CD4-positive, alpha-beta T cell treated with Interleukin-12 subunit alpha and Interleukin-12 subunit beta, for 1 hour (primary cell): ENCODE measurements around the gene TECTA.

Source experiments
- DNase-seq: peaks from one replicate; pipeline ENCODE4 v3.0.0-alpha.2; 2020

Gene TECTA

DNA sequence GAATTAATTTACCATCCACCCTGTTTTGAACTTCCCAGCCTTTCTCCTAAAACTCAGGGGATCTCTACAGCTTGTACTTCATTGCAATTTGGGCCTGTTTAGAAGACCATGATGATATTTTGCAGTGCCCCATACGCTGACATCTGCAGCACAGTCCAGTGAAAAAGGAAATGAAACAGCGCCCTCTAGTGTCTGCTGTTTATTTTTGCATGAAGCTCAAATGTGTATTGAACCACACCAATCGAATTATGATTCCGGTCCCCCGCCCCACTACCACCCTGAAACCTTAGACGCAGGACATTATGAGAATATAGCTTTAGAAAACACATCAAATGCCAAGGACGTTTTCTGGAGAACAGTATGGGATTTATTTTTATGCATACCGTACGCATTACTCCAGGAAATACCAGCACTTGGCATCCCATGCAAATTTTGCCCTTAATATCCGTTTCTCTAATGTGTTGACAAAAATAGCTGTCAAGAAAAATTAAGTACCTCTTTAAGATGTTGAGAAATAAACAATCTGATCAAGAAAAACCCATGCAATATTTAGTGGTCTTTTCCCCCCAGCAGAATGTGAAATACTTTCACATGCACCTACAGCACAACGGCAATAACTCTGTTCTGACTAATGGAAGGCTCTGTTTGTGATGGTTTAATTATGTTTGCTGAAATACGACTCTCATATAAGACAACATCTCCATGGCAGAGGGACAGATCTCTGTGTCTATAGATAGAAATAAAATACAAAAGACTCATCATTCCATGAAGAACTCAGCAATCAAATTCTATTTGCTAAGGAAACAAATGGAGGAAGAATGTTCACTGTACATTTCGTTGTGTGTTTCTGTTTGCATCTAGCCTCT, 93.9 kb downstream of the TECTA start:
- DNase-seq, result peak; percentile 64

DNA sequence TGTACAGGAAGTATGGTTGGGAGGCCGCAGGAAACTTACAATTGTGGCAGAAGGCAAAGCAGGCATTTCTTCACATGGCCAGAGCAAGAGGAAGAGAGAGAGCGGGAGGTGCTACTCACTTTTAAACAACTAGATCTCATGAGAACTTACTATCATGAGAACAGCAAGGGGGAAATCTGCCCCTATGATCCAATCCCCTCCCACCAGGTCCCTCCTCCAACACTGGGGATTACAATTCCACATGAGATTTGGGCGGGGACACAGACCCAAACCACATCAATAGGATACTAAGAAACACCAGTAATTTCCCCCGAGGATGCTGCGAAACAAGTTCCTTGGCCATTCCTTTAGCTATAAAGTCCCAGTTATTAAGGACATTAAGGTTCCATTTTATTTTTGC, 97.4 kb downstream of the TECTA start:
- DNase-seq, result no peak

DNA sequence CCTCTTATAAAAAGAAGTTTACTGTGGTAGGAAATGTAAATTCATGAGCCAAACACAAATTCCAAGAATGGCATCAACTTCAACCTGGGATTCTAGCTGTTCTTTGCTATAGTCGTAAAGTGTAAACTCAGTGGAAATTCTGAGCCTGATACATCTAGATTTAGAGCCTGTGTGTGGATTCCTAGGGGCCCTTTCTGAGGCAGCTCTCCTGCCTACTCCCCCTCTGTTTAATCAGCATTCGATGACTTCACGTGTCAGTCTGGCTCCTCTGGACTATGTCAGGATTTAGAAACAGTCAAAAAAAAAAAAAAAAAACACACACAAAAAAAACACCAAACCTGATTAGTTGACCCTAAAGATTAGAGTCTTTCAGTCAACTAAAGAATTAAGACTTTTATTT, 98.5 kb downstream of the TECTA start:
- DNase-seq, result no peak

DNA sequence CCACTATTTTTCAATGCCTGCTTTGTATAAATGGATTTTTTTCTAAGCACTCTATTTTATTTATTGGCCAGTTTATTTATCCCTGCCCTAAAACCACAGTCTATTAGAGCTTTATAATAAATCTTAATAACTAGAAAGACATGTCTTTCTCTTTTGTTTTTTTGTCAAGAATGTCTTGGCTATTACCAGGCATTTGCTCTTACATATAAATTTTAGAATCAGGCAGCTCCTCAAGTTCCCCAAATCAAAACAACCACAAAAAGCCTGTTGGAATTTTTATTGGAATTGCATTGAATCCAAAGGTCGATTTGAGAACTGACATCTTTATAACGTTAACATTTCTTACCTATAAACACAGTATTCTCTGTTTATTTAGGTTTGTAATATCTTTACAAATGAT, 105.8 kb downstream of the TECTA start:
- no peak for DNase-seq

DNA sequence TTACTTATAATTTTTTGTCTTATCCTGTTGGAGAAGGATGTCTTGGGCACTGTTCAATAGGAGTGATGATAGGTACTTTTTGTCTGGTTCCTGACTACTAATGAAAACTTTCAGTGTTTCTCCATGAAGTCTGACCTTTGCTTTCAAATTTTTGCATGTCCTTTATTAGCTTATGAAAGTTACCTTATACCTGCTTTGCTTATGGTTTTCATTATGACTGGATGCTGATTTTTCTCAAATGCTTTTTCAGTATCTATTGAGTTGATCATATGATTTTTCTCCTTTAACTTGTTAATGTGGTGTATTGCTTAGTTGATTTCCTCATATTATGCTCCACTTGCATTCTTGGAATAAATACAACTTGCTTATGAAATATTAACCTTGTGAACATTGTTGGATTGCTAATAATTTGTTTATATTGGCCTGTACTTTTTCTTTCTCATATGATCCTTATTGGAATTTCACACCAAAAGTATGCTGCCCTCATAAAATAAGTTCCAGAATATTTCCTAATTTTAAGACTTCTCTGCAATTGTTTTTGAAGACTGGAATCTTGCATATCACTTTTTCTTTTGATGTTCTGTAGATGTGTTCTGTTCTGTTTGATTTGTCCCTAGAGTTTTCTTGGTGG, 106.6 kb downstream of the TECTA start:
- no peak for DNase-seq

DNA sequence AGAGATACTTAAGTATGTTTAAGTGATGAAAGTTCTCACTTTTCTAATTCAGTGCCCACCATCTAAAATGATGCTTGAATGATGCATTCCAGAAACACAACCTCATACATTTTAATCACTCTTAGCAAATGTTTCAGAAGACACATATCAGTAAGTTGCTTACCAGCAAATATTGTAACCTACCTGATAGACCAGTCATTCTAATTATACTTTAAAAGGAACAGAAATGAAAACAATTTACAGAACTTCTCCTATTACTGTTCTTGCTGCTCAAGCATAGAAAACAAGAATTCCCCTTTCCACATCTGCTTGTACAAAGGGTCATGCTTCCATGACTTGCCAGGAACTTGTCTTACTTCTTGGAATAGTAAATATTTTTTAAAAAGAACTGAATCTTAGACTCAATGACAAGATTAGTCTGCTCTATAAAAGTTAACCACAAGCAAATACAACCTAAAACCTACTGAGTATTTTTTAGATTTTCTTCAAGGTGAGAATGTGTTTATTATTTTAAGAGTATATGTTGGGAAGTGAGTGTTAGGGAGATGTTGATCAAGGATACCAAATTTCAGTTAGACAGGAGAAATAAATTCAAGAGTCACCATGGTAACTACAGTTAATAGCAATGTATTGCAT, 109.5 kb downstream of the TECTA start:
- no peak for DNase-seq

DNA sequence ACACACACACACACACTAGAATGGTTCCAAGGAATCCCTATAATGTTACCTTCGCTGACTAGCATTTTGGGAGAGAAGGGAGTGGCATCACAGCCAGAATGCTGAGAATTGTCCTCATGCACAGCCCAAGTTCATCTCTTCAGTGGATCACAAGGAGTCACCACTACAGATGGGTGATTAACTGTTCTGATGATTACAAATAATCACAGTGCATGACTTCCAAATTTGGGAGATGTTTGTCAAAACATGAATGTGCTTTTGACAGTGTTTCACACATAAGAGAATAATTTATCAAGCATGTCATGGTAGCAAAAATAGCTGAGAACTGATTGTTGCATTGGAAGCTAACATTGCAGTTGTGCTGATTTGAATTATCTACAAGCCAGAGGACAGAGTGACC, 110.6 kb downstream of the TECTA start:
- DNase-seq, result no peak

DNA sequence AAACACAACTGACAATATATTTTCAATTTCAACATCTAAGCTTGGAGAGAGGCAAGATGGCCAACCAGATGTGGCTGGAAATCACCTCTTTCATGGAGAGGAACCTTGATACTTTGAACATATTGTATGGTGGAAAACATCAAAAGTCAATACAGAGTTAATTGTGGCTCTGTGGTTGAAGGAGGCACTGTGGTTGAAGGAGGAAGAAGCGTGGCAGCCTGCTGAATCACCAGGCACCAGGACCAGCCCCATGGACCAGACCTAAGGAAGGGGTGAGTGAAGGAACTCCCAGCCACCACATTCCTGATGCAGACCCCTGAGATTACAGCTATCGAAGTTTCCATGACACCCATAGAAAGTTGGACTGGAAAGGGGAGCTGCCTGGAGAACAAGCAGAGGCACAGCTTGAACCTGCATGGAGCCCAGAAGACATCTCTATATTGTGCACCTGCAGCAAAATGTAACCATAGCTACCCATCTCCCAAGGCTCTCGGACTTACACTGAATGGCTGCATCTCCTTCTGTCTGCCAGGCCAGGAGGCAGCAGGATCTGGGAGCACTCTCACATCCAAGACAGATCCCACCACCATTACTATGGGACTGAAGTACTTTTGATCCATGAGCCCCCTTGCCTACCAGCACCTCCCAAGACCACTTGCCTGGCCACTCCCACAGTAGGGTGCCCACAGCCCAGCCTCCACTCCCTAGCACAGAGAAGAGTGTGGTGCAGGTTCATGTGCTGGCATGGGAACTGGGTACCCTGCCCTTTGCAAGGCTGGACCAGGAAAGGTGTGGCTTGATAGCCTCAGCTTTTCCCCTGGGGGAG, 111.7 kb downstream of the TECTA start:
- no peak for DNase-seq

DNA sequence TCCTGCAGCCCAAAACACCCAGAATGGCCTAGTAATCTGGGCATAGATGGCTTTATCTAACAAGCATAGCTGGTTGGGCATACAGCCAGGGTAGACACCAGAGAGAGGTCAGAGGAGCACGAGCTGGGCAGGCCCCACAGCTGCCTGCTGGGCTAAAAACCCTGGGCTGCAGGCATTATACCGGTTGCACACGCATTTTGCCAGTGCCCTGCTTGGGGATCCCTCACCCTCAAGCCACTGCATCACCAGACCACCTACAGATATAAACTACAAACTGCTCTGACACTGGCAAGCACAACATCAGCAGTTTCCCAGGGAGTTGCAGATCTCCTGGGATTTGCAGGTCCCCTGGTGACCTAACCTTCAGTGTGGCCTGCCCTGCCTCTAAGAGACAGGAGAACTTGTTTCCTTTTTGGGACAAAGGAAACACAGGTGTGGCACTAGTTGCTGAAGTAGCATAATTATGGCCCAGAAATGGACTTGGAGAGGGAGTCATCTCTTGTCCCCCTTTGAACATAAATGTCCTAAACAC, 112.4 kb downstream of the TECTA start:
- DNase-seq, result no peak

DNA sequence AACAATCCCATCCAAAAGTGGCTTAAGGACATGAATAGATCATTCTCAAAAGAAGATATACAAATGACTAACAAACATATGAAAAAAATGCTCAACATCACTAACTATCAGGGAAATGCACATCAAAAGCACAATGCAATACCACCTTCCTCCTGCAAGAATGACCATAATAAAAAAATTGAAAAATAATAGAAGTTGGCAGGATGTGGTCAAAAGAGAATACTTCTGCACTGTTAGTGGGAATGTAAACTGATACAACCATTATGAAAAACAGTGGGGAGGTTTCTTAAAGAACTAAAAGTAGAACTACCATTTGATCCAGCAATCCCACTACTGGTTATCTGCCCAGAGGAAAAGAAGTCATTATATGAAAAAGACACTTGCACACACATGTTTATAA, 113.8 kb downstream of the TECTA start:
- DNase-seq, result no peak

DNA sequence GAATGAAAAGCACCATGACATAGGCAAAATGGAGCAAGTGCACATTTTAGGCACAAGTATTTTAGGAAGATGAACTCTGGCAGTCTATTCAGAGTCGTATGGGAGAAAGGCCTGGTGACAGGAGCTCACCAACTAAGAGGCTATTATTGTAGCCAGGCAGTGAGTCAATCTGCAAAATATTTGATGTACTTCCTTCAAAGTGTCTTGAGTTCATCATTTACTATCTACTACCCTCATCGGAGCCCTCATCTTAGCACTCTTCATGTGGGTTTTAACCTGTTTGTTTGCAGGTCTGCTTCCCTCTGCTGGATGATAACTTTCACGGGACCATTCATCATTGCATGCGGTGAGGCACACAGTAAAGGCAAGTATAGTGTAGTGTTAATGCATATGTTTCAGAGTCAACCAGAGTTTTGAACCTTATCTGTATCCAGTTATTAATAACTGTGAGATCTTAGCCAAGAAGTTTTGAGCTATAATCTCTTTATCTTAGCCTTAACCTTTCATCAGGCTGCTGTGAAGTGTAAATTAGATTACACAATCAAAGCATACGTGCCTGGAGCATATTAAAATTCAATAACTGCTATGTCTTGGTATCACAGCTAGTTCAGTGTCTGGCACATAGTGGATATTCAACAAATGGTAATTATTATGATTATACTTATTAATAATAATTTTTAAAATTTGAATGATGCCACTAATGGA, 120.6 kb downstream of the TECTA start:
- DNase-seq, result no peak

DNA sequence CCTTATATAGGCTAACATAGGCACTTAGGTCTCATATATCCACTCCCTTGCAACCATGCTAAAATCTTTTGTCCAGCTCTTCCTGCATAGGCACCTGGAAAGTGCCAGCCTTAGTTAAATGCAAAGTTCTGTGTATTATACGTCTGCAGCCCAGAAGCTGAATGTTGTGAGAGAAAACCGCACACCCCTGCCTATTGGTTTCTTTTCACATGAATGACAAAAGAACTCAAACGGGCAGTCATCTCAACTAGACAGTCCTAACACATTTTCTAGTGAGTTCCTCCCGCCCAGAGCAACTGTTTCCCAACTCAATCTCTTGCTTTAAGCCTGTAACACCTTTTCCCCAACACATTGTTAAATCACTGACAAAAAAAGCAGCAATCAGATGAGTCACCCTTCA, 122.1 kb downstream of the TECTA start:
- no peak for DNase-seq

DNA sequence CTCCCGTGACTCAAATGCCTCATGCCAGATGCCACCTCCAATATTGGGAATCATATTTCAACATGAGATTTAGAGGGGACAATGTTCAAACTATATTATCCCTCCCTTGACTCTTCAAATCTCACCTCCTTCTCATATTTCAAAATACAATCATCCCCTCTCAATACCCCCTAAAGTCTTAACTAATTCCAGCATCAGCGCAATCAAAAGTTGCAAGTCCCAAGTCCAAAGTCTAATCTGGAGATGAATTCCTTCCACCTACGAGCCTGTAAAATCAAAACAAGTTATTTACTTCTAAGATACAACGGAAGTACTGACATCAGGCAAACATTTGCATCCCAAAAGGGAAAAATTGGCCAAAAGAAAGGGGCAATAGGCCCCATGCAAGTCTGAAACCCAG, 124.3 kb downstream of the TECTA start:
- no peak for DNase-seq

DNA sequence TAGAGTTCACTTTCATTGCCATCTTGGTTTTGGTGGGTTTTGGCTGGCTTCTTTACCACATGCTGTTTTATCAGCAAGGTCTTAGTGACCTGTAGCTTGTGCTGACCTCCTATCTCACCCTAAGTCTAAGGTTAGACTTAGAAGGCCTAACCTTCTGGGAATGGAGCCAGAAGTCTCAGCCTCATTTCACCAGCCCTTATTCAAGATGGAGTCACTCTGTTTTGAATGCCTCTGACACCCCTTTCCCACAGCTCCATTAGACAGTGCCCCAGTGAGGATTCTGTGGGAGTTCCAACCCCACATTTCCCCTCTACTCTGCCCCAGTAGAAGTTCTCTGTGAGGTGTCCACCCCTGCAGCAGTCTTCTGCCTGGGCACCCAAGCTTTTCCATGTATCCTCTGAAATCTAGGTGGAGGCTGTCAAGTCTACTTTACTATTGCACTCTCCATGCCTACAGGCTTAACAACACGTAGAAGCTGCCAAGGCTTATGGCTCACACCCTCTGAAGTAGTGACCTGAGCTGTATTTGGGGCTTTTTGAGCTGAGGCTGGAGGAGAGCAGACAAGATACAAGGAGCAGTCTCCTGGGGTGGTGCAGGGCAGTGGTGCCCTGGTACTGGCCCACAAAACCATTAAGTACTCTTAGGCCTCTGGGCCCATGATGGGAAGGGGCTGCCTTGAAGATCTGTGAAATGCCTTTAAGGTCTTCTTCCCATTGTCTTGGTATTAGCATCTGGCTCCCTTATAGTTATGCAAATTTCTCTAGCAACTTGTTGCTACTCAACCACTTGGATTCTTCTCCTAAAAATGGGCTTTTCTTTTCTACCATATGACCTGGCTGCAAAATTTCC, 125.6 kb downstream of the TECTA start:
- no peak for DNase-seq

DNA sequence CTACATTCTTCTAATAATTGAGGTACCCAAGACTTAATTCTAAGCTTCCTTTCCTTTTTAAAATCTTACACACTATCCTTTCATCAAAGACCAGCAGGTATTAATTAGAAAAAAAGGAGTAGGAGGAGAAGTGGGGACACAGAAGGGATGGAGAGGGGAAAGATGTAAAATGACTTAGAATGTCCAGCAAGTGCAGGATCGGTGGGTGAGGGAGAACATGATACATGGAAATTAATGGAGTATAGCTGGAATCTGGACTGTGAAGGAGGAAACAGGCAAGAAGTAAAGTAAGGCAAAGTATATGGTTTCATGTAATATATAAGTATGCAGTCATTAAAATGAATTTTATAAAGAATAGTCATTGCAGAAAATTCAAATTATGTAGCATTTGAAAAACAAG, 127.8 kb downstream of the TECTA start:
- DNase-seq, result no peak

DNA sequence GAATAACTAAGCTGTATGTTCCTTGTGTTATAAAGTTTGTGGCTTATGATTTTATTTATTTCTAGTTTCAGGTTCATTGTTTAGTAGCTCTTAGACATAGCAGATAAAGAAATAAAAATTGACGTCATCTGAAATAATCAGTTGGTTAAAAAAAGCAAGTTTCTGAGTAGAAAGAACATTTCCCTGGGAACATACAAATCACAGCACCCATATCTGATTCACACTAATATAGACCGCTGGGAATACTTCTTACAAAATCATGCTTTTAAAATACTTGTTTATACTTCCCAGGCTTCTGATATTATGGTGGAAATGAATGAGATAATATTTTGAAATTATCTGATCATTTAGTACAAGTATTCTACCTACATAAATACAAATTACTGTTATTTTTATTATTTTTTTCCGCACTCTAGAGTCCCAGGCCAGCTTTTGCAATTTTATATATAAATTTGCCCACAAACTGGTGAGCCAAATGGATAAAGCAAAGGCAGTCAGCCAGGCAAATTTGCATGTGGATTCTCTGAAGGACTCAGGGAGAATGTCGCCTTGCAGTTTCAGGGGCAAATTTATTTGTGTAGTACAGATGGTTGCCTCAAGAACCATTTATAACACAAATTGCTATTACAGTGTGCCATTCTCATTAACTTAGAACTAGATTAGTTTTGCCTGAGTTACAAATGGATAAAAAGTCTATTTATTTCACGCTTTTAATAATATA, 128.6 kb downstream of the TECTA start:
- DNase-seq, result no peak

DNA sequence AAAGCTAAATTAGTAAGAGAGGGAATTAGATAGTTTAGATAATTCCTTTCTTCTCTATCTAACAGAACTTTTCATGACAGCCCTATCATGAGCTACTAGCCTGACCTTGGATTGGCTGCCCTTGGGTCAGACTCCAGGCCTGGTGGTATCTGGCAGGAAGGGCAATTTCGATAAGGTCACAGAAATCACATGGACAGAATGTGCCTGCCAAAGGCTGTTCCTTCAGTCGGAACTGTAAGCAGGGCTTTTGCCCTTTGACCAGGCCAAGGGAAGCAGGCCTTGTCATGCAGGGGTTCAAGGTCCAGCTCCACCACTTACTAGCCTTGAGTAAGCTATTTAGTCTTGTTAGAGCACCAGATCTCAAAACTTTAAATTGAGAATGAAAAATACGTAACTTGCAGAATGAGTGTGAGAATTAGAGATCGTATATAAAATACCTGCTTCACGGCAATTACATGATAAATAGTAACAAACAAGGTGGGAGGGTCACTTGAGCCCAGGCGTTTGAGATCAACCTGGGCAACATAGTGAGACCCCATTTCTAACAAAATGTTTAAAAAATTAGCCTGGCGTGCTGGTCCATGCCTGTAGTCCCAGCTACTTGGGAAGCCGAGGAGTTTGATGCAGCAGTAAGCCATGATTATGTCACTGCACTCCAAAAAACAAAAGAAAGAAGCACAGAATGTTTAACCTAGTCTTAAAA, 130.7 kb downstream of the TECTA start:
- no peak for DNase-seq

DNA sequence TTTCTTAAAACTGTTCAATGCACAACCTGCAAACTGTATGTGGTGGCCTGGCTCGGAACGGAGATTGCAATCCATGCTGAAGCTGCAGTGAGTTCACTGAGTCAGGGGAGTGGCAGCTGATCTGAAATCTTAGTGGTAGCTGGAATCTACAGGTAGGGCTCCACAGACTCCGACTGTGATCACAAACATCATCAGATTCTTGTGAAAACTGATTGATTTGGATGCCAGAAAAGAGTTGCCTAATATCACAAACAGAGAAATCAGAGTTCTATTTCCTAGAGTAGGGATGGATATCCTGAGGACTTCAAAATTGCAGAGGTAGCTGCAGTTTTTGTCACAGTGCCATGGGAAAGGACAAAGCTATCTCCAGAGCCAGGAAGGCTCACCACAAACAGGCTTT, 134.0 kb downstream of the TECTA start:
- no peak for DNase-seq

DNA sequence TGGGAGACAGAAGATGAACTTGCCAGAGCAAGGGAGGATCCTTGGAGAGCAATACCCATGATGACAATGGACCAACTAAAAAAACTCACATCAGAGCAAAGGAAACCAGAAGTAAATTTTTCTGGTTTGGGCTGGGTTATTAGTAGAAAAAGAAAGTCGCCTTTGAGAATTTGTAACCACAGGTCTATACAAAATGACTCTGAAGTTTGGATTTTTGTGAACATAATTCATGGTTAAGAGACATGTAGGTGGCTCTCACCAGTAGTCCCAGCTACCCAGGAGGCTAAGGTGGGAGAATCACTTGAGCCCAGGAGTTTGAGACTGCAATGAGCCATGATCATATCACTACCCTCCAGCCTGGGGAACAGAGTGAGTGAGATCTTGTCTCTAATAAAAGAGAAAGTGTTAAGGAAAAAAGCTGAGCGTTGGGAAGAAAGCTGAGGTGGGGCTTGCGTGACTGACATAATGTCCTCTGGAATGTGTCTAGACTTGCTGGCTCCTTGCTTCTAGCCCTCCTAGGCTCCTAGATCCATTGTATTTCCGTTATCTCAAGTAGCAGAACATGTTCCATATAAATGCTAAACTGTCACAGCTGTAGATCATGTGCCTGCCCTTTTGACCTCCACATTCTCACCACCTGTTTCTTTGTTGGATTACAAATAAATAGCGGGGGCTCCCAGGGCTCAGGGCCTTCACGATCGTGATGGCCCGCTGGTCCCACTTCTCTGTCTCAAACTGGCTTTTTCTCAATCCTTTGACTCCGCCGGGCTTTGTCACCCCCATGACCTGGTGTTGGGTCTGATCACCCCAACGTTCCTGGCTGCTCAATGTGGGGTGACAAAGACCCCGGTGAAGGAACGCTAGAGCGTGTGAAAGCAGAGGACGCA, 135.3 kb downstream of the TECTA start:
- DNase-seq, result no peak
